Lower lobe of right lung (tissue), 2 donors: Measurements from ENCODE around the gene PRDX3. TPM values are rescaled to one million over a fixed set of nuclear protein-coding genes. Genes with fewer than 3 reads are reported as not detected.
"Not testable (repeated sequence)": the region's sequence is repeated elsewhere in the genome, so short reads cannot be mapped to it uniquely, and the experiment has no call there.

Experiments
- ATAC-seq, 2 donors: fragments of 200-7000 bp; cut with Tn5 transposase; one replicate each; pipeline ENCODE4 v1.9.1; 2020 to 2022; ENCODE audit warnings: mild to moderate bottlenecking in 2 of 2, moderate library complexity in 2 of 2
- DNase-seq: peaks from one replicate; pipeline ENCODE4 v3.0.0-alpha.2; 2020
- H3K27ac ChIP-seq: fragments of 200-600 bp; one replicate; pipeline ENCODE4 v1.8.0; 2022
- H3K27me3 ChIP-seq: fragments of 200-600 bp; one replicate; pipeline ENCODE4 v1.8.0; 2022; ENCODE audit warnings: low read depth
- H3K36me3 ChIP-seq: fragments of 200-600 bp; one replicate; pipeline ENCODE4 v1.8.0; 2022; ENCODE audit warnings: mild to moderate bottlenecking
- H3K4me1 ChIP-seq: fragments of 200-600 bp; one replicate; pipeline ENCODE4 v1.8.0; 2022
- H3K4me3 ChIP-seq: fragments of 200-600 bp; one replicate; pipeline ENCODE4 v1.8.0; 2022; ENCODE audit warnings: mild to moderate bottlenecking
- H3K9me3 ChIP-seq: fragments of 200-600 bp; one replicate; pipeline ENCODE4 v1.8.0; 2022
- CTCF ChIP-seq: fragments of 200-600 bp; IDR thresholded peaks from one replicate; pipeline ENCODE4 v1.8.0; 2022; ENCODE audit warnings: antibody characterized with exemption, mild to moderate bottlenecking
- intact Hi-C: fragments of 100-400 bp; cut with DNase I; formaldehyde crosslinking; loops from one replicate; pipeline ENCODE4 v1.11.0; 2022
- total RNA-seq: library from RNA; stranded (reverse); fragmentation: NEBNext Ultra II Directional; extraction: Animal tissue kit (Norgen Biotek cat#: 25700); gene quantifications from one replicate; pipeline ENCODE4 v1.2.1, GENCODE V29; 2021
- donor health status: DM: no; HTN: yes; CAD: no; lungs with severe emphysema.

Gene PRDX3
- total RNA-seq, 1 donor from 2014 or later = 82.0 TPM

GRCh38 chr10:119162452-119163092, 16.0 kb downstream of the PRDX3 start:
- no peak for TF ChIP-seq CTCF
- no peak for ATAC-seq
- H3K27me3 ChIP-seq = no peaks in the 10 kb centered on the region

DNA sequence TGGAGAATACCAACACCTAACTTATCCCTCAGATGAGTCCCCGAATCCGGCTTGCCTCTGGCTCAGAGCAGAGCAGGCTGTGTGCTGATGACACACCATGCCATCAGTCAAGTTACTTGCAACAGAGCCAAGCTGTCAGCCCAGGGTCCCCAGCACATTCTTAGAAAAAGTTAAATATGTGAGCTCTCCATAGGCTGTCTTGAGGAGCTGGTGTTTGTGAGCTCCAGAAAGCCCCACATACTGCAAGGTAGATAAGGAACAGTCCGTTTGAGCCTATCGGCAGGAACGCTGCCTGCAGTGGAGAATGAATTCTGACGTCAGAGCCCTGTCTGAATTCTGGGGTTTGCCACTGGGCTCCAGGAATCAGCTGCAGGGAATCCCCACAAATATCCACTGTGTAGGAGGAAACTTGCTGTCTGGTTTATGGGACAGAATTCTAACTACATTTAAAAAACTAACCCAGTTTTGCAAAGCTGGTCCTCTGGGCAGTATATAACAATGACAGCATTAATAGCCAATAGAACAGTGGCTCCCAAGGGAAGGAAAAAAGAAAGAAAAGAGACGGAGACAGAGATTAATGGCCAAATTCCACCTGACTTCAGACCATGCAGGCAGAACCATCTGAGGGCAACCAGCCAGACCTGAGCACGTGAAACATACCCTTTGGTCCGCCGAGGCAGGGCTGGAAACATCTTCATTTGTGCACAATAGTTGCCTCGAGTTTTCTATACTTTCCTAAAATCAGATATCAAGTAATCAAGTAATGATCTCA, 16.7 kb downstream of the PRDX3 start:
- no peak overlapping the region for H3K27ac ChIP-seq
- H3K4me1 ChIP-seq = peaks cover 23% of the 10 kb centered on the region
- no peaks in the 10 kb centered on the region for H3K9me3 ChIP-seq
- intact Hi-C loops = no loop called here
- ATAC-seq = no peak
- peaks cover 42% of the 10 kb centered on the region for H3K36me3 ChIP-seq
- H3K4me3 ChIP-seq = no peak overlapping the region
- no peak for DNase-seq
- TF ChIP-seq CTCF = no peak
- no peaks in the 10 kb centered on the region for H3K27me3 ChIP-seq

More at GRCh38 chr10:119162452-119163092, 16.0 kb downstream of the PRDX3 start:
- intact Hi-C loops = no loop called here
- DNase-seq = no peak
- Histone ChIP-seq H3K27ac (no peak overlapping the region), H3K4me1 (peaks cover 23% of the 10 kb centered on the region), H3K4me3 (no peak overlapping the region), H3K36me3 (peaks cover 35% of the 10 kb centered on the region), H3K9me3 (no peaks in the 10 kb centered on the region)

- Histone ChIP-seq H3K27ac (no peak overlapping the region), H3K27me3 (no peaks in the 10 kb centered on the region), H3K4me3 (no peak overlapping the region), H3K4me1 (peaks cover 4% of the 10 kb centered on the region), H3K9me3 (no peaks in the 10 kb centered on the region), H3K36me3 (peaks cover 67% of the 10 kb centered on the region)
- intact Hi-C loops = no loop called here
- DNase-seq (no peak), ATAC-seq (no peak)
- no peak for TF ChIP-seq CTCF
Measured at GRCh38 chr10:119159332-119159731, 19.3 kb downstream of the PRDX3 start.

GRCh38 chr10:119153661-119154060, 25.0 kb downstream of the PRDX3 start:
- DNase-seq (no peak), ATAC-seq (no peak)
- TF ChIP-seq CTCF = no peak
- Histone ChIP-seq H3K4me3 (no peak overlapping the region), H3K9me3 (no peaks in the 10 kb centered on the region), H3K4me1 (no peaks in the 10 kb centered on the region), H3K36me3 (peaks cover 90% of the 10 kb centered on the region), H3K27me3 (no peaks in the 10 kb centered on the region), H3K27ac (no peak overlapping the region)
- intact Hi-C loops = no loop called here

DNA sequence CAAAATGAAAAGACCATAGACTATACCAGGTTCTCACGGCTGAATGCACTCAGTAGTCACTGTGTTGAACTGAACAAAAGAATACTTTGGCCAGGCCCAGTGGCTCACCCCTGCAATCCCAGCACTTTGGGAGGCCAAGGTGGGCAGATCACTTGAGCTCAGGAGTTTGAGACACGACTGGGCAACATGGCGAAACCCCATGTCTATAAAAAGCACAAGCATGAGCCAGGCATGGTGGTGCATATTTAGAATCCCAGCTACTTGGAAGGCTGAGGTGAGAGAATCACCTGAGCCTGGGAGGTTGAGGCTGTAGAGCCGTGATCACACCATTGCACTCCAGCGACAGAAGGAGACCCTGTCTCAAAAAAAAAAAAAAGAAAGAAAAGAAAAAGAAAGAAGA, 25.6 kb downstream of the PRDX3 start:
- Histone ChIP-seq H3K36me3 (peaks cover 89% of the 10 kb centered on the region), H3K4me3 (no peak overlapping the region), H3K27me3 (no peaks in the 10 kb centered on the region), H3K4me1 (no peaks in the 10 kb centered on the region), H3K27ac (no peak overlapping the region), H3K9me3 (no peaks in the 10 kb centered on the region)
- ATAC-seq = no peak
- intact Hi-C loops = no loop called here
- TF ChIP-seq CTCF = no peak
- no peak for DNase-seq

DNA sequence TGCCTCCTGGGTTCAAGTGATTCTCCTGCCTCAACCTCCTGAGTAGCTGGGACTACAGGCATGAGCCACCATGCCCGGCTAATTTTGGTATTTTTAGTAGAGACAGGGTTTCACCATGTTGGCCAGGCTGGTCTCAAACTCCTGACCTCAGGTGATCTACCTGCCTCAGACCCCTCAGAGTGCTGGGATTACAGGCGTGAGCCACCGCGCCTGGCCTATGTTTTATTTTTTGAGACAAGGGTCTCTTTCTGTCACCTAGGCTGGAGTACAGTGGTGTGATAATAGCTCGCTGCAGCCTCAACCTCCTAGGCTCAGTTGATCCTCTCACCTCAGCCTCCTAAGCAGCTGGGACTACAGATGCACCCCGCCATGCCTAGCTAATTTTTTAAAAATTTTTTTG, 27.0 kb downstream of the PRDX3 start:
- H3K4me1 ChIP-seq, H3K27ac ChIP-seq, intact Hi-C loops, ATAC-seq, H3K4me3 ChIP-seq, H3K27me3 ChIP-seq, DNase-seq, H3K9me3 ChIP-seq: not testable (repeated sequence)
- H3K36me3 ChIP-seq = peaks cover 89% of the 10 kb centered on the region
